GM19395 (cell line): ENCODE measurements around the gene POLR1E.
"Not testable (repeated sequence)": the region's sequence is repeated elsewhere in the genome, so short reads cannot be mapped to it uniquely, and the experiment has no call there.

ENCODE experiments used
- ATAC-seq: cut with Tn5 transposase; IDR thresholded peaks from one replicate; pipeline ENCODE4 v1.9.1; 2021; ENCODE audit warnings: mild to moderate bottlenecking, moderate library complexity; ENCODE audit not compliant: unreplicated experiment

Gene POLR1E

GRCh38 chr9:37464426-37465248 is 21.1 kb upstream of the POLR1E start:
- peak; percentile 22 for ATAC-seq

- peak; percentile 82 for ATAC-seq
These were observed 20.3 kb upstream of the POLR1E start, which contains the start of gene ZBTB5 for GRCh38 chr9:37465249-37466036. ZBTB5 (minus strand) TSS chr9:37465450; CDS start chr9:37442551, 22,899 bp downstream.

- peak; percentile 13 for ATAC-seq
These were observed 19.6 kb upstream of the POLR1E start for GRCh38 chr9:37466037-37466709.

- not testable (repeated sequence) for ATAC-seq
These were observed 18.2 kb upstream of the POLR1E start for GRCh38 chr9:37467530-37467929.

GRCh38 chr9:37468620-37469019 is 17.1 kb upstream of the POLR1E start:
- ATAC-seq = no peak

GRCh38 chr9:37471942-37472684 is 13.6 kb upstream of the POLR1E start:
- ATAC-seq = no peak

GRCh38 chr9:37473982-37474381 is 11.8 kb upstream of the POLR1E start:
- not testable (repeated sequence) for ATAC-seq

- no peak for ATAC-seq
These were observed 11.3 kb upstream of the POLR1E start for GRCh38 chr9:37474438-37474837.

GRCh38 chr9:37476930-37477329 is 8.8 kb upstream of the POLR1E start:
- no peak for ATAC-seq

GRCh38 chr9:37477443-37477842 is 8.3 kb upstream of the POLR1E start:
- not testable (repeated sequence) for ATAC-seq

GRCh38 chr9:37477987-37478619 is 7.6 kb upstream of the POLR1E start:
- ATAC-seq = not testable (repeated sequence)

GRCh38 chr9:37480759-37481158 is 5.0 kb upstream of the POLR1E start:
- ATAC-seq = no peak

GRCh38 chr9:37486256-37486615 is 488 bp downstream of the POLR1E start:
- no peak for ATAC-seq

- no peak for ATAC-seq
These were observed 1.1 kb downstream of the POLR1E start for GRCh38 chr9:37486616-37487548.

- ATAC-seq = no peak
These were observed 6.2 kb downstream of the POLR1E start for GRCh38 chr9:37491939-37492338.

GRCh38 chr9:37495571-37495970 is 9.8 kb downstream of the POLR1E start:
- no peak for ATAC-seq

GRCh38 chr9:37496020-37496419 is 10.3 kb downstream of the POLR1E start:
- no peak for ATAC-seq

GRCh38 chr9:37497320-37497719 is 11.6 kb downstream of the POLR1E start:
- ATAC-seq = no peak

GRCh38 chr9:37498457-37498856 is 12.7 kb downstream of the POLR1E start:
- no peak for ATAC-seq
